Peyer's patch (tissue), 4 donors: ENCODE results near the gene SPACA6. TPM values are rescaled to one million over a fixed set of nuclear protein-coding genes. Genes with fewer than 3 reads are reported as not detected.

Experiments used
- DNase-seq, 3 donors: peaks; one replicate each; pipeline ENCODE4 v3.0.0-alpha.2; 2017 to 2019
- H3K27ac ChIP-seq, 4 donors: fragments of 200-600 bp; sonication (generic); one replicate each; pipeline ENCODE4 v1.5.1; 2016 to 2019
- H3K27me3 ChIP-seq, 2 donors: fragments of 200-600 bp; sonication (generic); one replicate each; pipeline ENCODE4 v1.5.1; 2019
- H3K36me3 ChIP-seq, 3 donors: fragments of 200-600 bp; sonication (generic); one replicate each; pipeline ENCODE4 v1.5.1; 2016 to 2019
- H3K4me1 ChIP-seq, 4 donors: fragments of 200-600 bp; sonication (generic); one replicate each; pipeline ENCODE4 v1.5.1; 2016 to 2019
- H3K4me3 ChIP-seq, 4 donors: fragments of 200-600 bp; sonication (generic); 1 replicate in 3 of 4; 2 replicates in 1 of 4; pipeline ENCODE4 v1.5.1; 2016 to 2019; ENCODE audit warnings: mild to moderate bottlenecking in 1 of 4
- H3K9me3 ChIP-seq, 4 donors: fragments of 200-600 bp; sonication (generic); one replicate each; pipeline ENCODE4 v1.5.1; 2016 to 2019; ENCODE audit warnings: mild to moderate bottlenecking in 1 of 4
- POLR2A ChIP-seq, 2 donors: fragments of 450-650 bp; IDR thresholded peaks; one replicate each; pipeline ENCODE4 v1.5.1; 2017; ENCODE audit warnings: antibody characterized with exemption in 2 of 2, mild to moderate bottlenecking in 2 of 2, moderate library complexity in 2 of 2
- total RNA-seq, 4 donors: library from RNA; depleted of rRNA; stranded (reverse); fragments of >200 nt; gene quantifications; one replicate each; pipeline ENCODE4 v1.1.0, GENCODE V29; 2016
- TF ChIP-seq, protein P1 (sequence below), 6 experiments: fragments of 450-650 bp in 4 of 6; fragments of 200-600 bp in 2 of 6; sonication (generic) in 1 of 6; IDR thresholded peaks; one replicate each; pipeline ENCODE4 v1.5.1; 2017 to 2019; ENCODE audit warnings: antibody characterized with exemption in 6 of 6, mild to moderate bottlenecking in 3 of 6, moderate library complexity in 1 of 6

Gene SPACA6
- total RNA-seq, 4 donors from 2014 or later: 3.0 to 29.7 (median 11.6) TPM

DNA sequence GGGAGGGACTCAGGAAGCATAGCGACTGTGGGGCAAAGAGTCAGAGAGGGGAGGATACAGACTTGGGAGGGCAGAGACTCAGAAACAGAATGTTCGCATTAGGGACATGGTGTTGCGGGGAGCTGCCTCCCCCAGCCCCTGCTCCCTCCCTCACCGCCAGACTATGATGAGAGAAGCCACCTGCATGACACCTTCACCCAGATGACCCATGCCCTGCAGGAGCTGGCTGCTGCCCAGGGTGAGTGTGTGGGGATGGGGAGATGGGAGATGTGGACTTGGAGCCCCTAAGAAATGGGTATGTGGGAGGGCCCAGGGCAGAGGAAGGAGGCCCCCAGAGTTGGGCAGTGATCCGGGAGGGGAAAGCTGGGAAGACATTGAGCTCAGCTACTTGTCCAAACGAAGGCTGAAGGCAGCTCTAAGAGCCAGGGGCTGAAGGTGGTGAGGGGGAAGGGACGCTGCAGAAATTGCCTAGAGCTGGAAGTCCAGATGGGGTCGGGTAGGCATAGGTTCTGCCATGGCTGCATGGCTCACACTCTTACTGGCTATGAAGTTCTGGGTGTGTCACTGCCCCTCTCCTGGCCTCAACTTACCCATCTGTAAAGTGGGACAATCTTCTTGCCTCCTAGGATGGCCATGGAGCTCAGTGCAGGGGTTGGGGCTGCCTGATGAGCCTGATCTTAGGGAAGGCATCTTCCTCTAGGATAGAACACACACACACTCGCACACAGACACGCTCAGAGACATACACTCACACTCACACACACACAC, 1.4 kb downstream of the SPACA6 start:
- no peak for TF ChIP-seq POLR2A (IDR thresholded peaks at IDR 0.05)
- TF ChIP-seq, protein P1, sequence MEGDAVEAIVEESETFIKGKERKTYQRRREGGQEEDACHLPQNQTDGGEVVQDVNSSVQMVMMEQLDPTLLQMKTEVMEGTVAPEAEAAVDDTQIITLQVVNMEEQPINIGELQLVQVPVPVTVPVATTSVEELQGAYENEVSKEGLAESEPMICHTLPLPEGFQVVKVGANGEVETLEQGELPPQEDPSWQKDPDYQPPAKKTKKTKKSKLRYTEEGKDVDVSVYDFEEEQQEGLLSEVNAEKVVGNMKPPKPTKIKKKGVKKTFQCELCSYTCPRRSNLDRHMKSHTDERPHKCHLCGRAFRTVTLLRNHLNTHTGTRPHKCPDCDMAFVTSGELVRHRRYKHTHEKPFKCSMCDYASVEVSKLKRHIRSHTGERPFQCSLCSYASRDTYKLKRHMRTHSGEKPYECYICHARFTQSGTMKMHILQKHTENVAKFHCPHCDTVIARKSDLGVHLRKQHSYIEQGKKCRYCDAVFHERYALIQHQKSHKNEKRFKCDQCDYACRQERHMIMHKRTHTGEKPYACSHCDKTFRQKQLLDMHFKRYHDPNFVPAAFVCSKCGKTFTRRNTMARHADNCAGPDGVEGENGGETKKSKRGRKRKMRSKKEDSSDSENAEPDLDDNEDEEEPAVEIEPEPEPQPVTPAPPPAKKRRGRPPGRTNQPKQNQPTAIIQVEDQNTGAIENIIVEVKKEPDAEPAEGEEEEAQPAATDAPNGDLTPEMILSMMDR (IDR thresholded peaks at IDR 0.05): no peak
- Histone ChIP-seq H3K27ac (no peak overlapping the region), H3K36me3 (peaks cover 0 to 4% (median 0%) of the 10 kb centered on the region in 3 donors), H3K4me3 (no peak overlapping the region), H3K27me3 (no peaks in the 10 kb centered on the region), H3K4me1 (peaks cover 0 to 13% (median 6%) of the 10 kb centered on the region in 4 donors), H3K9me3 (no peaks in the 10 kb centered on the region)
- peak in 1 of 3 donors; percentile 14 for DNase-seq

DNA sequence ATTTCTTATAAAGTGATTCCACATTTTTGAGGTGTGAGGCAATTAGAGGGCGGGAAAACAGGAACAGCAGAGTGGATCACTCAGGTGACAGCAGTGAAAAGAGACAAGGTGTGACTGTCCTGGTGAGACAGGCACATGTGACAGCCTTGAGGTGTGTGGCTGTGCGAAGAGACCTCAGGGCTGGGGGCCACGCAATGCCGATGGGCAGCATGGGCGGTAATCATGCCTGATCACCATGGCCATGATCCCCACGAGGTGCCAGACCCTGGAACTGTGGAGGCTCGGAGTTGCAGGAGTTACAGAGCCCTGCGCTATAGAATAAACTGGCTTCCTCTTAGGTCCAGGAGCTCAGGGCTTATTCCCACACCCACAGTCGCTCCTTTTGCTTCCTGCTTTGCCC, 2.0 kb downstream of the SPACA6 start:
- no peak for TF ChIP-seq POLR2A (IDR thresholded peaks at IDR 0.05)
- TF ChIP-seq, protein P1 (IDR thresholded peaks at IDR 0.05): no peak
- Histone ChIP-seq H3K27me3 (no peaks in the 10 kb centered on the region), H3K4me3 (no peak overlapping the region), H3K4me1 (peaks cover 0 to 13% (median 3%) of the 10 kb centered on the region in 4 donors), H3K9me3 (no peaks in the 10 kb centered on the region), H3K36me3 (peaks cover 0 to 4% (median 0%) of the 10 kb centered on the region in 3 donors), H3K27ac (no peak overlapping the region)
- peak in 1 of 3 donors; percentile 24 for DNase-seq

DNA sequence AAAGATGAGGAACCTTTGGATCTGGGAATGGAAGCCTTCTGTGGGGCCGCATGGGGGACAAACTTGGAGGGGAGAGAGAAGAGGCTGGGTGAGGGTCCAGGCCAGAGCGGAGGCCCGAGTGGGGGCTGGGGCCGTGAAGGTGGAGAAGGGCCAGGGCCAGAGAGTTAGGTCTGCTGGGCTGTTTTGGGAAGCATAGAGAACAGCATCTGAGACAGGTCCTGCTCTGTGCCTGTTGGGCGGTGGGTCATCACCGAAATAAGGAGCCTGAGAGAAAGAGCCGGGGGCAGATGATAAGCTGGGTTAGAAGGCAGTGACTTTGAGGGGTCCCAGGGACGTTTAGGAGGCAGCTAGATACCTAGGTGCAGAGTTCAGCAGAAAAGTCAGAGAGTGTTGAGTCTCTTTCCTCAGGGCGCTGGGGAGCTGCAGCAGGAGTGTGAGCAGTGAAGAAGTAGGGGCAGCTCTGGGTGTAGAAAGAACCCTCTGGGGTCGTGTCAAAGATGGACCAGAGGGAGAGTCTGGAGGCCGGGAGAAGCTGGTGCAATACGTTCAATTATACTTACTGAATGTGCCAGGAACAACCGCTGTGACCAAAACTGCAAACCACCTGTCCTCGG, 2.7 kb downstream of the SPACA6 start:
- H3K27me3 ChIP-seq: no peaks in the 10 kb centered on the region
- H3K4me3 ChIP-seq: no peak overlapping the region
- DNase-seq: peak in 1 of 3 donors; percentile 18
- H3K27ac ChIP-seq: no peak overlapping the region
- no peak for TF ChIP-seq POLR2A (IDR thresholded peaks at IDR 0.05)
- TF ChIP-seq, protein P1 (IDR thresholded peaks at IDR 0.05): no peak
- no peaks in the 10 kb centered on the region for H3K9me3 ChIP-seq
- H3K4me1 ChIP-seq: peaks cover 0 to 13% (median 0%) of the 10 kb centered on the region in 4 donors
- peaks cover 0 to 4% (median 0%) of the 10 kb centered on the region in 3 donors for H3K36me3 ChIP-seq

DNA sequence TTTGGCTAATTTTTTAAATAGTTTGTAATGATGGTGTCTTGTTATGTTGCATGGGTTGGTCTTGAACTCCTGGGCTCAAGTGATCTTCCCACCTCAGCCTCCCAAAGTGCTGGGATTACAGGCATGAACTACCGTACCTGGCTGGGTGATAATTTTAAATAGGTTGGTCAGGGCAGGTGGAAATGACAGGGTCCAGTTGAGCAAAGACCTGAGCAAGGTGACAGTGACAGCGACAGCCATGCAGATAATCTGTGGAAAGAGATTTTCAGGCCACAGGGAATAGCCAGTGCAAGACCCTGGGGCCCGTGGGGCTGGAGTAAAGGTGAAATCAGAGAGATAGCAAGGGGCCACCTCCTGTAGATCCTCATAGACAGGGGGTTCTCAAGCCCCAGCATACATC, 3.5 kb downstream of the SPACA6 start:
- no peaks in the 10 kb centered on the region for H3K9me3 ChIP-seq
- DNase-seq: peak in 1 of 3 donors; percentile 11
- H3K36me3 ChIP-seq: peaks cover 0 to 4% (median 0%) of the 10 kb centered on the region in 3 donors
- no peaks in the 10 kb centered on the region for H3K27me3 ChIP-seq
- no peak for TF ChIP-seq POLR2A (IDR thresholded peaks at IDR 0.05)
- TF ChIP-seq, protein P1 (IDR thresholded peaks at IDR 0.05): no peak
- H3K27ac ChIP-seq: no peak overlapping the region
- no peak overlapping the region for H3K4me3 ChIP-seq
- H3K4me1 ChIP-seq: peaks cover 0 to 12% (median 0%) of the 10 kb centered on the region in 4 donors

DNA sequence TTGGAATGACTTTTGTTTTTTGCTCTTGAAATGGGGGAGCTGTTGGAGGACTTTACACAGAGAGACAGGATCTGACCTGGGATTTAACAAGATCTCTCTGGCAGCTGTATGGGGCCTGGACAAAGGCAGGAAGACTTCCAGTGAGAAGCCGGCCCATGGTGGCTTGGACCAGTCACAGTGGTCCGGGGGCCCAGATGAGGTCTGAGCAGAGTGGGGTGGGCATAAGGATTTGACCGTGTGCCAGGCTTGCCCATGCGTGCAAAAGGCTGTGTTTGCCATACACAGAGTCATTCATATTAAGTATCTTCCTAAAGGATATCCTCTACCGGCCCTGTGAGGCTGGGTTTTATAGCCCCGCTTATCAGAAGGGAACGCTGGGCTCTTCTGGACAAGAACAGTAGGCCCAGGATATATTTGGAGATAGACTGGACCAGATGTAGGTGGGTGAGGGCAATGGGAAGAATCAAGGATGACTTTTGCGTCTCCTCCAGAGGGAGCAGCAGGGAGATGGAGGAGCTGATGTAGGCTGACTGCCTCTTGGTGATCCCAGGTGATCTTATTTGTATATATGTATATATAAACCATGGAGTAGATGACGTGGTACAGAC, 4.1 kb downstream of the SPACA6 start:
- Histone ChIP-seq H3K9me3 (no peaks in the 10 kb centered on the region), H3K36me3 (peaks cover 0 to 4% (median 0%) of the 10 kb centered on the region in 3 donors), H3K27me3 (no peaks in the 10 kb centered on the region), H3K27ac (no peak overlapping the region), H3K4me1 (peaks cover 0 to 8% (median 0%) of the 10 kb centered on the region in 4 donors), H3K4me3 (no peak overlapping the region)
- TF ChIP-seq, protein P1 (IDR thresholded peaks at IDR 0.05): no peak
- TF ChIP-seq POLR2A (IDR thresholded peaks at IDR 0.05): no peak
- peak in 1 of 3 donors; percentile 28 for DNase-seq
